ENCODE data around the gene SLC44A3. TPM values are rescaled to one million over a fixed set of nuclear protein-coding genes. Genes with fewer than 3 reads are reported as not detected.

The SLC44A3 gene
- total and polyA plus RNA-seq, 2 of the 8 experiments (the other 6 are each of a cell fraction or from before 2014, with no cell fraction given), result 4.2 to 5.0 TPM

- Histone ChIP-seq H3K9me3 (ENCODE audit: insufficient read depth in 2 of 2, low read depth in 1 of 2, low read length in 1 of 2) (no peaks in the 10 kb centered on the region), H3K4me3 (ENCODE audit: extremely low read depth in 1 of 4, insufficient read depth in 2 of 4, low read depth in 3 of 4, low read length in 4 of 4) (no peak overlapping the region), H2BK120ac (replicated peaks; ENCODE audit: low read depth, low read length) (no peak overlapping the region), H2BK20ac (ENCODE audit: low read length) (no peak overlapping the region), H2BK5ac (ENCODE audit: low read depth, low read length) (no peak overlapping the region), H3K4ac (replicated peaks; ENCODE audit: insufficient read length, low read depth, low read length) (no peak overlapping the region), H3K79me1 (ENCODE audit: low read depth, low read length) (no peaks in the 10 kb centered on the region), H3K23me2 (ENCODE audit: low read depth, low read length) (no peaks in the 10 kb centered on the region), H4K91ac (replicated peaks; ENCODE audit: insufficient read length, low read length) (no peak overlapping the region), H2AK5ac (ENCODE audit: low read depth, low read length) (no peak overlapping the region), H3K56ac (replicated peaks; ENCODE audit: insufficient read length, low read depth, low read length) (no peak overlapping the region), H3K27ac (ENCODE audit: low read depth, low read length) (no peak overlapping the region), H4K5ac (ENCODE audit: insufficient read length, low read depth, low read length) (no peak overlapping the region), H3K23ac (ENCODE audit: insufficient read length) (no peak overlapping the region), H3K18ac (ENCODE audit: extremely low read depth, low read length) (no peak overlapping the region), H4K8ac (ENCODE audit: extremely low read depth, insufficient read depth, low read length) (no peak overlapping the region), H2BK15ac (ENCODE audit: low read length) (no peak overlapping the region), H2AFZ (ENCODE audit: low read length) (no peak overlapping the region), H3K27me3 (replicated peaks in 1 of 4; ENCODE audit: control insufficient read depth in 3 of 4, extremely low read depth in 1 of 4, insufficient read depth in 3 of 4, low read length in 3 of 4) (no peaks in the 10 kb centered on the region), H3K14ac (ENCODE audit: insufficient read length) (no peak overlapping the region), H3K4me1 (replicated peaks in 1 of 4; ENCODE audit: control insufficient read depth in 3 of 4, insufficient read depth in 4 of 4, low read length in 3 of 4) (peaks cover 0 to 3% (median 0%) of the 10 kb centered on the region in 4 experiments; a peak in 1 of 7 replicates), H3K36me3 (ENCODE audit: control insufficient read depth in 2 of 4, insufficient read depth in 4 of 4, low read length in 3 of 4) (no peaks in the 10 kb centered on the region), H3K79me2 (ENCODE audit: control insufficient read depth in 1 of 2, insufficient read depth in 2 of 2, low read length in 2 of 2) (no peaks in the 10 kb centered on the region), H3K4me2 (ENCODE audit: insufficient read depth in 1 of 2, low read depth in 2 of 2, low read length in 2 of 2) (no peak overlapping the region), H2BK12ac (ENCODE audit: low read depth, low read length) (no peak overlapping the region), H4K20me1 (replicated peaks in 1 of 2; ENCODE audit: control insufficient read depth in 1 of 2, insufficient read depth in 2 of 2, low read length in 2 of 2) (no peaks in the 10 kb centered on the region), H3K9ac (replicated peaks in 1 of 4; ENCODE audit: extremely low read depth in 1 of 4, low read depth in 3 of 4, low read length in 3 of 4) (no peak overlapping the region)
- TF ChIP-seq NRF1 (IDR thresholded peaks at IDR 0.05; ENCODE audit: low read depth, low read length), result no peak
- TF ChIP-seq JUN (IDR thresholded peaks at IDR 0.05; ENCODE audit: low read depth, low read length), result no peak
- TF ChIP-seq RFX5 (IDR thresholded peaks at IDR 0.05; ENCODE audit: borderline replicate concordance, low read depth, low read length), result no peak
- TF ChIP-seq CREB1 (IDR thresholded peaks at IDR 0.05), result no peak
- no peak for TF ChIP-seq SAP30 (IDR thresholded peaks at IDR 0.05; ENCODE audit: insufficient read depth, insufficient replicate concordance, low read length)
- DNase-seq (ENCODE audit: low read depth in 1 of 2, low spot score in 2 of 2) (no peak), FAIRE-seq (no peak)
- CTCF ChIA-PET (ENCODE audit: partially characterized antibody), result interaction anchor here (0.5 to 1.4 kb wide), 4 partner anchors 9 to 318 kb away, joined by 3 to 7 read pairs (median 4); no protein-coding TSS in a partner anchor
- POLR2A ChIA-PET (ENCODE audit: partially characterized antibody), result no interaction called here
- WGBS, 2 experiments (ENCODE audit: extremely low coverage in 1 of 2, insufficient coverage in 1 of 2, insufficient read length in 1 of 2, insufficient replicate concordance in 2 of 2, low coverage in 1 of 2, low lambda C conversion rate in 2 of 2, missing lambda C conversion rate in 1 of 2), result 94% methylated on average over 2 of the region's 2 CpGs; no CpG with 5 or more reads in 1 of the 2 experiments
Observed at GRCh38 chr1:94796266-94796665, 23.9 kb upstream of the SLC44A3 start.

All from H1 (cell line).